GM21576 (cell line): ENCODE data around the gene CPEB4.

Experiments
- ATAC-seq: cut with Tn5 transposase; IDR thresholded peaks from one replicate; pipeline ENCODE4 v1.9.1; 2021; ENCODE audit warnings: mild to moderate bottlenecking, moderate library complexity; ENCODE audit not compliant: unreplicated experiment

The CPEB4 gene

GRCh38 chr5:173887610-173888472 is at the start of gene CPEB4:
Gene CPEB4 (plus strand): TSS chr5:173888349. CDS start chr5:173889734, 1,385 bp downstream.
- ATAC-seq = peak; percentile 87

DNA sequence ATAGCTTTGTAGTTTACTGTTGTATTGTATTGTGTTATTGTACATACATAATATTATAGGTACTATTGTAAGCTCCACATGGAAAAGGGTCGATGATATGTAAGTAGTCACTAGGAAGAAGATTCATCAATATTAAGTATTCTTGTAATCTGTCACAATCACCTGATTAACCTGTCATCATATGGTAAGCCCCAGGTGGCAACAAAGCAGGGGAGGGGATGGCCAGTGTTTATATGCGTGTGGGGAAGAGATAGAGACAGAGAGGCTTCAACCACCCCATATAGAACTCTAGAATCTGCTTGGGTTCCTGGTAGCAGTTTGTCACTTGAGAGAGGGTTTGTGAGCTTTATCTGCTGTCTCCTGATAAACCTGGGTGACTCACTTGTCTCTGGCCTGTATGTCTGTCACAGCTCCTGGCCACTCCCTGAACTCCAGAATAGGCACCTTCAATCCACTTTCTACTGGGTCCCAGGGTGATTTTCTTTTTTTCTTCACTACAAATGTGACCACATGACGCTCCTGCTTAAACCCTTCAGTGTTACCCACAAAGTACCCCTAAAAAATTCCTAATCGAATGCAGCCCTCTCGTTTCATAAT is 48.9 kb upstream of the CPEB4 start:
- no peak for ATAC-seq

- ATAC-seq = no peak
These were observed 47.8 kb upstream of the CPEB4 start for GRCh38 chr5:173840111-173840983.

DNA sequence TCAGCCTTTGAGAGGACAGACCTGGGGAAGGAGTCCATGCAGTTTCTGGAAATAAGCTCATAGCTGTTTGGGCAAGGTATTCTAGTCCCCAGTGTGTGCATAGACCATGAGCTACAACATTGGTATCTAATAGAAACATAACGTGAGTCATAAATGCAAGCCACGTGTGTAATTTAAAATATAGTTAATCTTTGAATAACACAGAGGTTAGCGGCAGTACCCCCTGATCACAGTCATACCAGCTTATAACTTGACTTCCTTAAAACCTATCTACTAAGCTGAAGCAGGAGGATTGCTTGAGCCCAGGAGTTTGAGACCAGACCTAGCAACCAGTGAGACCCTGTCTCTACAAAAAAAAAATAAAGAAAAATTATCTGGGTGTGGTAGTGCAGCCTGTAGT is 46.4 kb upstream of the CPEB4 start:
- no peak for ATAC-seq

DNA sequence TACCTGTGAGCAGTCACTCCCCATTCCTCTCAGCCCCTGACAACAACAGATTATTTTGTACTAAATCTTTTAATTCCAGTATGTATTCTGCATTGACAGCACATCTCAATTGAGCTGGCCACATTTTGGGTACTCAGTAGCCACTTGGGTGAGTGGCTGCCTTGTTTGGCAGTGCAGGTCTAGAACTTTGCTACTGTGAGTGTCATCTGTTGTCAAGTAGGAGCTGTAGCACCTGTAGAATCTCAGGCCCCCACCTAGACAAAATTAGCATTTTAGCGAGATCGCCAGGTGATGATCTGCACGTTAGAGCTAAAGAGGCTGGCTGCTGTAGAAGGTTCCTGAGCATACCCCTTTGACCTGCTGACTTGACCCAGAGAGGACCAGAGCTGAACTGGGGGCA is 44.4 kb upstream of the CPEB4 start:
- no peak for ATAC-seq

DNA sequence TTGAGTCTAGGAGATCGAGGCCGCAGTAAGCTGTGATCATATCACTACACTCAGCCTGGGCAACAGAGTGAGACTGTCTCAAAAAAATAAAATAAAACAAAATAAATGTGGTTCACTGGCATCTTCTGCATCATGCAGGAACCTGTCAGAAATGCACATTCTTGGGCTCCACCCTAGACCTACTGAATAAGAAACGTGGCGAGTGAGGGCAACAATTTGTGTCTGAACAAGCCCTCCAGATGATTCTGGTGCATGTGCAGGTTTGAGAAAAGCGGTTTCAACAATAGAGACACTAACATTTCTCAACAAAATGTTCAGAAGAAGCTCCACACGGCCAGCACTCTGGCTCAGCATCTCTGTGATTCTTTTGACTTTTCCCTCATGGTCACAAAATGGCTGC is 42.8 kb upstream of the CPEB4 start:
- no peak for ATAC-seq

- ATAC-seq = no peak
These were observed 41.1 kb upstream of the CPEB4 start for GRCh38 chr5:173846929-173847501.

GRCh38 chr5:173848986-173849596 is 39.1 kb upstream of the CPEB4 start:
- ATAC-seq = no peak

DNA sequence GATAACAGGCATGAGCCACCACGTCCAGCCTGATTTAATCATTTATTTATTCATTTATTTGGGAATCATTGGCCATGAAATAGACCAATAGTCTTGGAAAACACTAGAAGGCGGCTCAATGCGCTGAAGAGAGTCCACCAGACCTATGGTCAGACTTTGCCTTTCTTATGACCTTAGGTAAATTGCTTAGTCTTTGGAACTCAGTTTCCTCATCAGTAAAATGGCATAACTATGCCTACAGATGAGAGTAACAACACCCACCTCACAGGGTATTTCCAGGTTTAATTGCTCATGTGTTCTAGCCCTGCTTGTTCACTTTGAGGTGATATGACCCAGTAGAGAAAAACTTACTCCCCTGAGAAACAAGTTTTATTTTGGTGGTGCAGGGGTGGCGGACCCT is 38.2 kb upstream of the CPEB4 start:
- ATAC-seq = no peak

DNA sequence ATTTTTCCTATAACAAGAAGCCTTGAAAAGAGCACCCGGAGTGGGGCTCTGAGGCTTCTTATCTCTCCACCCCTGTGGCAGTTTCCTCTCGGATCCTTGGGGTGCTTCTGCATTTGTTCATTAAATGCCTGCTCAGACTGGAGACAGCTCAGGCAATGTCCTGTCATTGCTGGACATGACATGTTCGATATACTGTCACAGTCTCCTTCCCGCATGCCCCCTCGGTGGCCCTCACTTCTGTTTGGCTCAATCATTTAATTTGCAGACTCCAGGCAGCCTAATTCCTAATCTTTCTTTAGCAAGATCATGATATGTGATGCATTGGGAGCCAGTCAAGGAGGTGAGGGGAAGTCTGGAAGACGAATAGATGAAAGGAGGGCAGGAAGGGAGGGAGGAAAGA is 37.5 kb upstream of the CPEB4 start:
- ATAC-seq = no peak

DNA sequence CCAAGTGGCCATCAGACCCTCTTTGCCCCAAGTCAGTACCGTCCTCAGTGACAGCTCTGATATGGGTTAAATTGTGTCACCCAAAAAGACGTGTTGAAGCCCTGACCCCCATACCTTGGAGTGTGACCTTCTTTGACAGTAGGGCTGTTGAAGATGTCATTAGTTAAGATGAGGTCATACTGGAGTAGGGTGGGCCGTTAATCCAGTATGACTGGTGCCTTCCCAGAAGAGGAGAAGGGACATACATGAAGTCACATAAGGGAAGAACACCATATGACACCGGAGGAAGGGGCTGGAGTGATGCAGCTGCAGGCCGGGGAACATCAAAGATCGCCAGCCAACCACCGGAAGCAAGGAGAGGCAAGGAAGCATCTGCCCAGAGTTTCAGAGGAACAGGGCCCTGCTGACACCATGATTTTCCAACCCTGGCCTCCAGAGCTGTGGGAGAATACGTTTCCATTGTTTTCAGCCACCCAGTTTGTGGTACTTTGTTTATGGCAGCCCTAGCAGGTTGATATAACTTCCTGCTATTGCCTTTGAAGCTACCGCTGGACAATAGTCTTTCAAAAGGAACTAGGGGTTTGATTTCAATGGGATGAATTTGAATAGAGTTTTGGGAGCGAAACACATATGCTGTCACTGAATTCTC is 36.4 kb upstream of the CPEB4 start:
- no peak for ATAC-seq

GRCh38 chr5:173852790-173853359 is 35.3 kb upstream of the CPEB4 start:
- no peak for ATAC-seq

- no peak for ATAC-seq
These were observed 34.6 kb upstream of the CPEB4 start for GRCh38 chr5:173853370-173854131.

- no peak for ATAC-seq
These were observed 32.8 kb upstream of the CPEB4 start for GRCh38 chr5:173855162-173855994.

DNA sequence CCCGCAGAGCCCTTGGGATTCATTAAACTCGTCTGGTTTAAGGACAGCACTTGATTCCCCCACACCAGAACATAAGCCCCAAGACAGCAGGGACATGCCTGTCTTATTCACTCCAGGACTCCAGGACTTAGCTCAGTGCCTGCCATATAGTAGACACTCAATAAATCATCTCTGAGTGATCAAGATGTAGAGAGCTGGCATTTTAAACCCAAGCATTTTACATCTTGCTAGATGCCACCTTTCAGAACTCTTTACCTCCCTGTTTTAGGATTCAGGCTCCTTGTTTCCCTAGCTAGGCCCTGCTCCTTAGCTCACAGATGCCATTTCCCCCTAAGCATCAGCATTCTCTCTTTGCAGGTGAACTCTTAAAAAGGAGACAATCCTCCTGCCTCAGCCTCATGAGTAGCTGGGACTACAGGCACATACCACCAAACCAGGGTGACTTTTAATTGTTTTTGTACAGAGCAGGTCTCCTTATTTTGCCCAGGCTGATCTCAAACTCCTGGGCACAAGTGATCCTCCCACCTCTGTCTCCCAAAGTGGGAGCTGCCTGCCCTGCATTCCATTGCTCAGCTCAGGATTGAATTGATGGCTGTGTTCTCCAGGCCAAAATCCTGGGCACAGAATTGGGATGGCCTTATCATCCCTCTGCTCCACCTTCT is 32.0 kb upstream of the CPEB4 start:
- ATAC-seq = no peak

DNA sequence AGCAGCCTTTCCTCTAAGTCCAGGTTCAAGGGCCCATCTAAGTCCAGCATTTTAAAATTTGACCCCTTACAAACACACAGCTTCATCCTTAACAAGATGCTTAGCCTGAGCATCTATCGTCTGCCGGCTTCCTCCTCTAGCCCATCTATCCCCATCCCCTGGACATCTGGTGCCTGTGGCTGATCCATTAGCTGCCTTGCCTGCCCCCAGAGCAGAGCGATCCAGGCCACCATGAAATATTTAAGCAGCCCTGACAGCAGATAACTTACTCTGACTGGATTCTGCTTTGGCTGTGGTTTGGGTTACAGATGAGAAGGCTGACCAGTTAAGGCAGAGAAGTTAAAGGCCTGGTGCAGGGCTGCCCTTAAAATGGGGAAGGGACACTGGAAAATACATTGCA is 30.9 kb upstream of the CPEB4 start:
- no peak for ATAC-seq

GRCh38 chr5:173858021-173858669 is 30.0 kb upstream of the CPEB4 start:
- ATAC-seq = no peak
